Measurements from ENCODE around the gene TRHDE. TPM values are rescaled to one million over a fixed set of nuclear protein-coding genes. Genes with fewer than 3 reads are reported as not detected.

The TRHDE gene
- total RNA-seq, 4 donors from 2014 or later = 0.77 to 31.2 (median 12.9) TPM

- no peaks in the 10 kb centered on the region for H3K27me3 ChIP-seq
- TF ChIP-seq POLR2A (IDR thresholded peaks at IDR 0.05) (no peak), CTCF (IDR thresholded peaks at IDR 0.05) (no peak)
- intact Hi-C loops (cut with DNase I; ENCODE audit: low total_unique reads) = no loop called here
- H3K9me3 ChIP-seq = no peaks in the 10 kb centered on the region
- no peak for DNase-seq
- no peak overlapping the region for H3K4me3 ChIP-seq
- H3K27ac ChIP-seq = no peak overlapping the region
- H3K36me3 ChIP-seq = no peaks in the 10 kb centered on the region
- no peaks in the 10 kb centered on the region for H3K4me1 ChIP-seq
These were observed 41.6 kb downstream of the TRHDE start for GRCh38 chr12:72313806-72314205.

- no peaks in the 10 kb centered on the region for H3K36me3 ChIP-seq
- H3K9me3 ChIP-seq = no peaks in the 10 kb centered on the region
- DNase-seq = no peak
- no peak overlapping the region for H3K4me3 ChIP-seq
- no peaks in the 10 kb centered on the region for H3K27me3 ChIP-seq
- H3K27ac ChIP-seq = no peak overlapping the region
- intact Hi-C loops (cut with DNase I; ENCODE audit: low total_unique reads) = no loop called here
- no peak for TF ChIP-seq CTCF (IDR thresholded peaks at IDR 0.05)
- TF ChIP-seq POLR2A (IDR thresholded peaks at IDR 0.05) = no peak
- no peaks in the 10 kb centered on the region for H3K4me1 ChIP-seq
These were observed 43.7 kb downstream of the TRHDE start for GRCh38 chr12:72315858-72316257.

GRCh38 chr12:72318341-72318740 is 46.2 kb downstream of the TRHDE start:
- H3K4me1 ChIP-seq = no peaks in the 10 kb centered on the region
- H3K27ac ChIP-seq = no peak overlapping the region
- no peak overlapping the region for H3K4me3 ChIP-seq
- no peaks in the 10 kb centered on the region for H3K36me3 ChIP-seq
- TF ChIP-seq CTCF (IDR thresholded peaks at IDR 0.05) = no peak
- no peak for TF ChIP-seq POLR2A (IDR thresholded peaks at IDR 0.05)
- no peak for DNase-seq
- intact Hi-C loops (cut with DNase I; ENCODE audit: low total_unique reads) = no loop called here
- no peaks in the 10 kb centered on the region for H3K9me3 ChIP-seq
- H3K27me3 ChIP-seq = no peaks in the 10 kb centered on the region

- DNase-seq = no peak
- H3K27ac ChIP-seq = no peak overlapping the region
- H3K4me3 ChIP-seq = no peak overlapping the region
- H3K27me3 ChIP-seq = no peaks in the 10 kb centered on the region
- no peaks in the 10 kb centered on the region for H3K4me1 ChIP-seq
- TF ChIP-seq CTCF (IDR thresholded peaks at IDR 0.05) = no peak
- no peak for TF ChIP-seq POLR2A (IDR thresholded peaks at IDR 0.05)
- no peaks in the 10 kb centered on the region for H3K36me3 ChIP-seq
- intact Hi-C loops (cut with DNase I; ENCODE audit: low total_unique reads) = no loop called here
- H3K9me3 ChIP-seq = no peaks in the 10 kb centered on the region
These were observed 51.7 kb downstream of the TRHDE start for GRCh38 chr12:72323881-72324280.

- TF ChIP-seq POLR2A (IDR thresholded peaks at IDR 0.05) = no peak
- TF ChIP-seq CTCF (IDR thresholded peaks at IDR 0.05) = no peak
- no peaks in the 10 kb centered on the region for H3K4me1 ChIP-seq
- H3K27me3 ChIP-seq = no peaks in the 10 kb centered on the region
- H3K4me3 ChIP-seq = no peak overlapping the region
- no peak overlapping the region for H3K27ac ChIP-seq
- no peaks in the 10 kb centered on the region for H3K36me3 ChIP-seq
- intact Hi-C loops (cut with DNase I; ENCODE audit: low total_unique reads) = no loop called here
- H3K9me3 ChIP-seq = no peaks in the 10 kb centered on the region
- DNase-seq = no peak
These were observed 58.1 kb downstream of the TRHDE start for GRCh38 chr12:72330301-72330700.
